ENCODE results near the gene SAMD11.

SAMD11 gene

DNA sequence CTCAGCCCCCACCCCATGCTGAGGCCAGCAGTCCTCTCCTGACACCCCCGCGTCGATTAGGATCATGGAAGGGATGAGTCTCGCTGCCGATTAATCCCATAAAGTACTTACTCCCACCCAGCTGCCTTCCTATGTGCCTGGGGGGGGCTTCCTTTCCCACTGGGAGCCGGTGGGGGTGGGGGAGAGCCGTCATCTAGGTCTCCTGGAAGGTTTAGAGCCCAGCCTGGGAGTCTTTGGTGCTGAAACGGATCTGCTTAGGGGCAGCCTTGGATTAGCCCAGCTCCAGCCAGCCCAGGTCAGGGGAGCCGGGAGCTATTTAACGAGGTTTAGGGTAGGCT is 9.8 kb downstream of the SAMD11 start:
- no peak for DNase-seq

DNA sequence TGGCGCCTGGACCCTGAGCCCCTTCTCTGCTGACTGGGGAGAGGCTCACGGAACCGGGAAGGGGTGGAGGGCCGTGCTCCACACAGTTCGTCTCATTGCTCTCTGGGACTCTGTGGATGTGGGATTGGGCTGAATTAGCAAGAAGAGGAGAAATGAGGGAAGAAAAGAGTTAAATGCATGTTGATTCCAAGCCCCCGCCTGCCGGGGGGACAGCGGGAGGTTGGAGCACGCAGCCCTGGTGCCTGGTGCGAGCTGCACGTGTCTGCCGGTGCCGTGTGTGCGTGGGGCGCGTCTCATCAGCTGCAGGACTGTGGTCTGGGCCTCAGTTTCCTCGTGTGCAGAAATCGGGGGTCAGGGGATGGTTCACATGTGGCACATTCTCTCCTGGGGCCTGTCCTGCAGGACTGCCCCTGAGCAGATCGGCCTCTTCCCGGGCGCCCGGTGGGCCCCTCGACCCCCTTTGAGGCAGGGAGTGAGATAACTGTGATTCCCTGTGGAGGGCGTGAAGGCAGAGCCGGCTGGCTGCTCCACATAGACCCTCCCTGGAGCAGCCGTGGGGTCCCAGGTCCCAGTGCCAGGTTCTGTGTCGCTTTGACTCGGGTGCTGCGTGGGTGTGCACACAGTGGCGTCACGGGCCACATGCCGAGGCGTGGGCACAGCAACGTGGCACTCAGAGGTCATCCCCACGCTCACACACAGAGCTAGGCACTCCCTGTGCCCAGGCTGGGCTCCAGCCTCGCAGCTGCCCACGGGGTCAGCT is 11.4 kb downstream of the SAMD11 start:
- DNase-seq = no peak

DNA sequence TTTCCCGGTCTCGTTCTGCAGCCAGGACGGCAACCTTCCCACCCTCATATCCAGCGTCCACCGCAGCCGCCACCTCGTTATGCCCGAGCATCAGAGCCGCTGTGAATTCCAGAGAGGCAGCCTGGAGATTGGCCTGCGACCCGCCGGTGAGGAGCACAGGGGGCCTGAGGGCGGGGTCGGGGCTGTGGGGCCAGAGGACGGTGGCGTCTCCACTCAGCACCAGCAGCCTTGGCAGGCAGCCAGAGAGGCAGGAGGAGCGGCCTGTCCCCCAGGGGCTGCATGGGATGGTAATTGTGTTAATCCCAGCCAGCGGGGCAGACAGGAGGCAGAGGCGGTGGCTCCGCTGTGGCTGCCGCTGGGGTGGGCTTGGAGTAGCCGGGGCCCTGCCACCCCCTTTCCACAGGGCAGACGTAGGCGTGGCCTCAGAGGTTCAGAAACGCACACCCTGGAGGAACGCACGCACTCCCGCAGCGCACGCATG is 12.1 kb downstream of the SAMD11 start:
- DNase-seq = no peak

DNA sequence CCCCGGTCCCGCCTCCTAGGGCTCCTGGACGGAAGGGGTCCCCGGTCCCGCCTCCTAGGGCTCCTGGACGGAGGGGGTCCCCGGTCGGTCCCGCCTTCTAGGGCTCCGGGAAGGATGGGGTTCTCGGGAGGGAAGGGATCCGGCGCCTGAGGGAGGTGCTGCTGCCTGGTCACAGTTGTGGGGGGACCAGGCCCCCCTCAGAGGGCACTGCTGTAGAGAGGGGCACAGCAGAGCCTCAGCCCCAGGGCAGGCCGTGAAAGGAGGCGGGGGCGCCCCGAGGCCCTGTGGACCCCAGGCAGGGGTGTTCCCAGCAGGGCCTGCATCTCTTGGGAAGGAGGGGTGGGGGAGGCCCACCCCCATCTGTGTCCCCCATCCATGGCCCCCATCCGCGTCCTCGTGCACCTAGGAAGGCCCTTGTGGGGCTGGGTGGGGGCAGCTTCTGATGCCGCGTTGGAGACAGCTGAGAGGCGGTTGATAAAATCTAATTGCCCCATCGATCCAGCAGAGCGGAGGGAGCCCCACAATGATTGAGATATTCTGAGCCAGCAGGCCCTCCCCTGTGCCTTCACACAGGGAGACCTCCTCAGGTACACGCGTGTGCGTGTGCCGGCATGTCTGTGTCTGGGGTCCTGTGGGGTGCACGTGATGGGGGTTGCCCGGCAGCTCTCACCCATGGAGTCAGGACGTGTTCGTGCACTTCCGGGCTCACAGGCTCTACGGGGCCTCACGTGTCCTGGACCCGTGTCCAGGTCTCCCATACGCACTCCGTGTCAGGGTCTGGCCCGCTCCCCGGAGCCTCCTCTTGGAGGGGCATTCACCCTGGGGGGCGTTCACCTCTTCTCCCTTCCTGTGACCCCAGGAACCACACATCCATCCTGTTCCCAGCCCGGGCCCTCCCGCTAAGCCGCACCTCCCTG is 12.9 kb downstream of the SAMD11 start:
- no peak for DNase-seq

DNA sequence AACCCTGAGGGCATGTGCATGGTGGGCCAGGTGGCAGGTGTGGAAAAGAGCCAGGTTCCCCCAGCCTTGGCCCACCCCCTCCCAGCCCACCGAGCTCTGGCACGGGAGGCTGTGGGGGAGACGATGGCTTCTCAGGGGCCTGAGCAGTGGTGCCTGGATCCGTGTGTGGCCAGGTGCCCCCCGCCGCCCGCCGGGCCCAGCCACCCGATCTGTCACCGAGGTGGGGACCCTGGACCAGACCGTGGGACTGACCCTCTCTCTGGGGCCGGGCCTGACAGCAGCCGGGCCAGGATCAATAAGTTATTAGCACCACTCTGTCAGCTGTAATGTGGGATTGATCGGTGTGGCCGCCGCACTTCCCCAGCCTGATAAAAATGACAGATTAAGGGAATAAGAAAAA is 13.8 kb downstream of the SAMD11 start:
- DNase-seq = no peak

DNA sequence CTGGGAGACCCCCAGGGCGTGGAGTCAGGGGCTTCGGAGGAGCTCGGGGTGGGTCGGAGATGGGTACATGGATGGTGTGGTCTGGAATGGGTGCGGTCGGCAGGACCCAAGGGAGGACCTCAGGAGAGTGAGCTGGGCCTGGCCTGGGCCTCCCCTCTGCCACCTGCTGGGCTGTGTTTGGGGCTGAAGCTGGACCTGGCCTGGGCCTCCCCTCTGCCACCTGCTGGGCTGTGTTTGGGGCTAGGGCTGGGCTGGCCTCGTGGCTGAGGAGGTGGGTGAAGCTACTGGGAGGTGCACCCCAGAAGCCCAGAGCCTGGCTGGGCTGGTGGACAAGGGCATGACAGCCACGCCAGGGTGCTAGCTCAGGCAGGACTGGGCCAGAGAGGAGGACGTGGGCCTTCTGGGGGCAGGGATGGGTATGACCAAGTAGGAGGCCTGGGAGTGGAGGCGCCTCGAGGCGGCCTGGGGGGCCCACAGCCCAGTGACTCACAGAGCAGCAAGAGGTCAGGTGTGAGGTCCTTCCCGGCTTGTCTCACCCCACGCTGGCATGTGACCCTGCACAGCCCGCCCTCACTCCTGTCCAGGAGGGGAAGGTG is 14.5 kb downstream of the SAMD11 start:
- no peak for DNase-seq

DNA sequence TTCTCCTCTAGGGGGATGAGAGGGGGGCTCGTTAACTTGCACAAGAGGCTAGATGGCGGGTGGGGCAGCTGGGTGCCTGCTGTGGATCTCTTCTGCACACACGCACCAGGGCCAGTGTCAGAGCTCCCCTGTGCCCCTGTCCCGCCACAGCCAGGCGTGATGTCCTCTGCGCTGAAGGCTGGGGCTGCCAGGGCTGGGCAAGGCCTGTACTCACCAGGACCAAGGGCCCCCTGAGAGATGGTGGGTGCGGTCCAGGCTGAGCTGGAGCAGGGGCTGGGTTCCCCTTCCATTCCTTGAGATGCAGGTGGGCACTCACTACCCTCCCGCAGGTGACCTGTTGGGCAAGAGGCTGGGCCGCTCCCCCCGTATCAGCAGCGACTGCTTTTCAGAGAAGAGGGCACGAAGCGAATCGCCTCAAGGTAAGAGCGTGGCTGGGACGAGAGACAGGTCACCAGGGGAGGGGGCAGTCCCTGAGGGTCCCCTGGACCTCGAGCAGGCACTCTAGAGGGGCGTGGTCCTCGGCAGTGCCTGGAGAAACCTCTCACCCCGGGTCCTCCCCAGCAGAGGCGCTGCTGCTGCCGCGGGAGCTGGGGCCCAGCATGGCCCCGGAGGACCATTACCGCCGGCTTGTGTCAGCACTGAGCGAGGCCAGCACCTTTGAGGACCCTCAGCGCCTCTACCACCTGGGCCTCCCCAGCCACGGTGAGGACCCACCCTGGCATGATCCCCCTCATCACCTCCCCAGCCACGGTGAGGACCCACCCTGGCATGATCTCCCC is 15.2 kb downstream of the SAMD11 start:
- no peak for DNase-seq

DNA sequence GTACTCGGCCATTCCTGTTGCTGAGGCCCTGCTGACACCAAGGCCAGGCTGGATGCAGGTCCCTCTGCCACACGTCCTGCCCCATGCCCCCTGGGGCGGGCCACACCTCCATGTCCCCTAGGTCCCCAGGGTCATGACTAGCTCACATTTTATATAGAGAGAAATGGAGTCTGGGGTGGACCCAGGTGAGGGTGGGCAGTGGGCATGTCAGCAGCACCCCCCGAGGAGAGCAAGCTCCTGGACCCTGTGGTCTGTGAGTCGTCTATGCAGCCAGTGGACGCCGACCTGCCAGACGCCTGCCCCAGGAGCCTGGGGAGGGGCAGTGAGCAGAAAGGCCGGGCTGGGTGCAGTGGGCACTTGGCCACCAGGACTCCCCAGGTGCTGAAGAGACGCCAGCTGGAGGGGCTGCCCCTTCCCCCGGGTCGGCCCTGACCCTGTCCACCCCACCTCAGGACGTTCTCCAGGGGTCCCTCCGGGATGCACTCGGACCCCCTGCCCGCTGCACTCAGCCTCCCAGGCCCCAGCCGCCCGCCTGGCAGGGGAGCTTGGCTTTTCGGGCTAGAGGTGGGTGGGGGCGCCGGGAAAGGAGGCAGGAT is 15.9 kb downstream of the SAMD11 start:
- DNase-seq = no peak

DNA sequence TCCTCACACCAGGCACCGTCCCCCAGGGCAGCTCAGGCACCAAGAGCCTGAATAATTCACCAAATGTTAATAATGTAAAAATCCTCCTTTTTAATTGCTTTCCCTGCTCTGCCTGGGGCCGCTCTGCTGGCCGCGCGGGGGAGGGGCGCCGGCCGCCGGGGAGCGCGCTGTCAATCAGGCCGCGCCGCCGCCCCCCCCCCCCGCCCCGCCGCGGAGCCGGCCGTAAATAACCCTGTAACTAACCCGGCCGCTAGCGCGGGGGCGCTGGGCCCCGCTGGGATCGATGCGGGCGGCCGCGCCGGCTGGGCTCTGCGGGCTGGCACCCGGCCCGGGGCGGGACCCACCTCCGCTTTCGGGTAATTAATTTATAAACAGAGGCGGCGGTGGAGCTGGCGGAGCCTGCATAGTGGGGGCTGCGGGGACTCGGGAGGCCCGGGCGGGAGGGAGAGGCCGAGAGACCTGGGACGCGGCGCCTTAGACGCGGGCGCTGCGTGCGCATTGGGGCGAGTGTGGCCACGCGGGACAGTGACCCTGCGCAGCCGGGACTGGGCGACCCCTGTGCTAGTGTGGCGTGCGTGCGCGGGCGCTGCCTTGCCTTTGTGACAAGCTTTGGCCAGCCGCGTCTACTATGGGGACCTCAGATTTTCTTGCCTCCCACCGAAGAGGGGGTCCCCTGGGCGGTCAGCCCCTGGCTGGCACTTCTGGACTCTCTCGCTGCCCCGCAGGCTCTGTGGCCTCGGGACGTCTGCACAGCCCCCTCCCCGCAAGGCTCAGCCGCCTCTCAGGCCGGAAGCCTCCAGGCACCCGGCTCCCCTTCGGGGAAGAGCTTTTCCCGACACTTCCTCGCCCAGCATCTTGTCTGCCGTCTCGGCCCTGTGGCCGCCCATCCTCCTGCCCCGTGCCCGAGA is 16.6 kb downstream of the SAMD11 start:
- no peak for DNase-seq

DNA sequence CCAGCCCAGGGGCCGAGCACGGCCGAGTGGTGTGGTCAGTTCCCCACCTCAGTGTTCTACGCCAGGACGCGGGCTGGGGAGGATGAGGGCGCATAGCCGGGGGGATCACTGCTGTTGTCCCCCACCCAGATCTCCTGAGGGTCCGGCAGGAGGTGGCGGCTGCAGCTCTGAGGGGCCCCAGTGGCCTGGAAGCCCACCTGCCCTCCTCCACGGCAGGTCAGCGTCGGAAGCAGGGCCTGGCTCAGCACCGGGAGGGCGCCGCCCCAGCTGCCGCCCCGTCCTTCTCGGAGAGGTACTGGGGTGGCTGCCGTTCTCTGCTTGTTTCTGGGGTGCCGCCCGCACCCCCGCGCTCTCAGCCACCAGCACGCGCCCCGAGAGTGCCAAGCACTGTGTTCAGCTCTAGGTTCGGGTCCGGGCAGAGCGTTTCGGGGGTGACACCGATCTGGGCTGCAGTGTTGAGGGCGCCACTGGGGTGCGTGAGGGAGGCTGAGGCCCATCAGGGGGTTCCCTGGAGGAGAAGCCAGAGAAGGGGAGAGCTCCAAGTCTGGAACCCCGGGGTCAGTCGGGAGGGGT is 17.4 kb downstream of the SAMD11 start:
- DNase-seq = no peak

DNA sequence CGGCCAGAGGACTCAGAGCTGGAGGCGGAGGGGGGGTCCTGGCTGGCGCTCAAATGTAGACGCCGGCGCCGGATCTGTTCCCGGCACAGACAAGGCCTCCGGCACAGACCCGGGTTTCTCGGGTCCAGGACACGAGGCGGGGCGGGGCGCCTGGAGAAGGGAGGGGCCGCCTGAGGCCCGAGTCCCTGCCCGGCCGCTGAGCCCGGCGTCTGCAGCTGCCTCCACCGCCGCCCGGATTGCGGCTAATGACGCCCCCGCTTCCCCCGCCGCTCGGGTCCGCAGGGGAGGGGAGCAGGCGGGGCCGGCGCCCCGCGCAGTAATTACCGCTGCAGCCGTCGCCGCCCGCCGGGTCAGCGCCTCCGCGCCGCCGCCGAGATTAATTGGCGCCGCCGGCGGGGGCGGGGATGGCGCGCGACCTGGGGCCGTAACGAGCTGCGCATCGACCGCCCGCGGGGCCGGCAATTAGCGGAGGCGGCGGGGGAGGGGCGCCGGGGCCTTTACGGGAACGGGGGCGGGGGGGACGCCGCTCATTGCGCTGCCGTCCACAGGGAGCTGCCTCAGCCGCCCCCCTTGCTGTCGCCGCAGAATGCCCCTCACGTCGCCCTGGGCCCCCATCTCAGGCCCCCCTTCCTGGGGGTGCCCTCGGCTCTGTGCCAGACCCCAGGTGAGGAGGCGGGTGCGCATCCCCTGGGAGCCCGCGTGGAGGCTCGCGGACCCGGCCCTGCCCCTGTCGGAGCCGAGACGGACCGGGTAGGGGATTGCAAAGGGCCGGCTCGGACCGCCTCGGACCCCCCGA is 18.1 kb downstream of the SAMD11 start:
- DNase-seq = no peak

DNA sequence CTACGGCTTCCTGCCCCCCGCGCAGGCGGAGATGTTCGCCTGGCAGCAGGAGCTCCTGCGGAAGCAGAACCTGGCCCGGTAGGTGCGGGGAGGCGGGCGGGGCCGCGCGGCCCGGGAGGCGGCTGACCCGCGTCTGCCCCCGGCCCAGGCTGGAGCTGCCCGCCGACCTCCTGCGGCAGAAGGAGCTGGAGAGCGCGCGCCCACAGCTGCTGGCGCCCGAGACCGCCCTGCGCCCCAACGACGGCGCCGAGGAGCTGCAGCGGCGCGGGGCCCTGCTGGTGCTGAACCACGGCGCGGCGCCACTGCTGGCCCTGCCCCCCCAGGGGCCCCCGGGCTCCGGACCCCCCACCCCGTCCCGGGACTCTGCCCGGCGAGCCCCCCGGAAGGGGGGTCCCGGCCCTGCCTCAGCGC is 18.7 kb downstream of the SAMD11 start:
- no peak for DNase-seq

DNA sequence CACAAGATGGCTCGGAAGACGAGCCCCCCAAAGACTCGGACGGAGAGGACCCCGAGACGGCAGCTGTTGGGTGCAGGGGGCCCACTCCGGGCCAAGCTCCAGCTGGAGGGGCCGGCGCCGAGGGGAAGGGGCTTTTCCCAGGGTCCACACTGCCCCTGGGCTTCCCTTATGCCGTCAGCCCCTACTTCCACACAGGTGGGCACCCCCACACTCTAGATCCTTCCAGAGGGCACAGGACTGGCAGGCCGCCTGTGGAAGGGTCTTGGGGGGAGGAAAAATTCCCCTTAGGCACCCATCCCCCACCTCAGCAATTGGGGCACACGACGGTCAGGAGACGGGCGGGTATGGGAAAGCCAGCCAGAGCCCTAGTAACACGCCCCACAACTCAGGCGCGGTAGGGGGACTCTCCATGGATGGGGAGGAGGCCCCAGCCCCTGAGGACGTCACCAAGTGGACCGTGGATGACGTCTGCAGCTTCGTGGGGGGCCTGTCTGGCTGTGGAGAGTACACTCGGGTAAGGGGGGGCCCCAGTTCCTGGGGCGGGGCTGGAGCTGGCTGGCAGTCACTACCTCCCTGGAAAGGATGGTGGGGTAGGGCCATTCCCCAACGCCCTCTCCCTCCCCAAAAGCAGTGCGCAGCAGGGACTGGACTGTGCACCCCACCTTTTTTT is 19.3 kb downstream of the SAMD11 start:
- no peak for DNase-seq

DNA sequence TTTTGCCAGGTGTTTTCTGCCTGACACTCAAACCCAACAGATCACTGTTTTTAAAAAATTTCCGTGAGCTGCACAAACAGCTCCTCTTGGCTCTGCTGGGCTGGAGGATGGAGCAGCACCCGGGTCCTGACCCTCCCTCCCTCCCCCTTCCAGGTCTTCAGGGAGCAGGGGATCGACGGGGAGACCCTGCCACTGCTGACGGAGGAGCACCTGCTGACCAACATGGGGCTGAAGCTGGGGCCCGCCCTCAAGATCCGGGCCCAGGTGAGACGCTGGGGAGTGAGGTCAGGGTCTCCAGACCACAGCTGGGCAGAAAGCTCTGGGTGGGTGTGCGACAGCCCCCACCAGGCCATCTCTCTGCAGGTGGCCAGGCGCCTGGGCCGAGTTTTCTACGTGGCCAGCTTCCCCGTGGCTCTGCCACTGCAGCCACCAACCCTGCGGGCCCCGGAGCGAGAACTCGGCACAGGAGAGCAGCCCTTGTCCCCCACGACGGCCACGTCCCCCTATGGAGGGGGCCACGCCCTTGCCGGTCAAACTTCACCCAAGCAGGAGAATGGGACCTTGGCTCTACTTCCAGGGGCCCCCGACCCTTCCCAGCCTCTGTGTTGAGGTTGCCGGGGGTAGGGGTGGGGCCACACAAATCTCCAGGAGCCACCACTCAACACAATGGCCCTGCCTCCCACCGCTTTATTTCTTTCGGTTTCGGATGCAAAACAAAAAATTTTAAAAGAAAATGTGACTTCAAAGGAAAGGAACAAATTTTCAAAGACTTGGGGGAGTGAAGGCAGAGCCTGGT is 20.0 kb downstream of the SAMD11 start:
- DNase-seq = no peak

DNA sequence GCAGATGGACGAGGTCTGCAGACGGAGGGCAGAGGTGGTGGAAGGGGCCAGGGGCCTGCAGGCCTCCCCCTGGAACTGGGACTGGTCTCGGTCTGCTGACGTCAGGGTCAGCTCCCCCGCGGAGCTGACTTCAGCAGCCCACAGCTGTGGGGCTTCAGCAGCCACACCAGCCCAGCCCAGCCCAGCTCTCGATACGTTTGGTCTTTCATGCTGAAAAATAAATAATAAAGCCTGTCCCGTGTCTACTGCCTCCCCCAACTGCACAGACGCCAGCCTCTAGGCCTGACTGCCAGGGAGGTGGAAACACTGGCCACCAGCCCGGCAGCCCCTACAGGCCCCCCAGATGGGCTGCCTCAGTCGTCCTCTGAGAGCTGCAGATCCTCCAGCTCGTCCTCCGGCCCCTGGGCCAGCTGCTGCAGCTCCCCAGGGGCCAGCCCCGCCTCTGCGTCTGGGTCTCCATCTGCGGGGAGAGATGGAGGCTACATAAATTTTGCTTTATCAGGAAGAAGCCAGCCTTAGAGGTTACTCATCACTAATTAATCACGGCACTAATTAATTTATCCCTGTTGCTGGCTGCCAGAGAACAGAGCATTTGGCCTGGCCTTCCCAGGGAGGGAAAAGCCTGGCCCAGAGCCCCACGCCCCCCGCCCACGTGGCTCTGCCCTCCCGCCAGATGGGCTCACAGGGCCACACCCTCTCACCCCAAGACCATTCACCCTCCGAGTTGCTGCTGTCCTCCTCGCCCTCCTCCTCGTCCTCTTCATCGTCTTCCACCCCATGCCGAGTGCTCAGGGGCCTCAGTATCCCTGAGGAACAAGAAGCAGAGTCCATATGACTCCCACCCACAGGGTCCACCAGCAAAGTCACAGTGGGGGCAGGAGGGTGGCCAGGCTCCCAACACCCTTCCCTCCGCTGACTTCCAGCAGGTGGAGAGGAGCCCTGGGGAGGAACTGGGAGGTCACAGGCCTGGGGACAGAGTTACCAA is 20.9 kb downstream of the SAMD11 start:
- no peak for DNase-seq

DNA sequence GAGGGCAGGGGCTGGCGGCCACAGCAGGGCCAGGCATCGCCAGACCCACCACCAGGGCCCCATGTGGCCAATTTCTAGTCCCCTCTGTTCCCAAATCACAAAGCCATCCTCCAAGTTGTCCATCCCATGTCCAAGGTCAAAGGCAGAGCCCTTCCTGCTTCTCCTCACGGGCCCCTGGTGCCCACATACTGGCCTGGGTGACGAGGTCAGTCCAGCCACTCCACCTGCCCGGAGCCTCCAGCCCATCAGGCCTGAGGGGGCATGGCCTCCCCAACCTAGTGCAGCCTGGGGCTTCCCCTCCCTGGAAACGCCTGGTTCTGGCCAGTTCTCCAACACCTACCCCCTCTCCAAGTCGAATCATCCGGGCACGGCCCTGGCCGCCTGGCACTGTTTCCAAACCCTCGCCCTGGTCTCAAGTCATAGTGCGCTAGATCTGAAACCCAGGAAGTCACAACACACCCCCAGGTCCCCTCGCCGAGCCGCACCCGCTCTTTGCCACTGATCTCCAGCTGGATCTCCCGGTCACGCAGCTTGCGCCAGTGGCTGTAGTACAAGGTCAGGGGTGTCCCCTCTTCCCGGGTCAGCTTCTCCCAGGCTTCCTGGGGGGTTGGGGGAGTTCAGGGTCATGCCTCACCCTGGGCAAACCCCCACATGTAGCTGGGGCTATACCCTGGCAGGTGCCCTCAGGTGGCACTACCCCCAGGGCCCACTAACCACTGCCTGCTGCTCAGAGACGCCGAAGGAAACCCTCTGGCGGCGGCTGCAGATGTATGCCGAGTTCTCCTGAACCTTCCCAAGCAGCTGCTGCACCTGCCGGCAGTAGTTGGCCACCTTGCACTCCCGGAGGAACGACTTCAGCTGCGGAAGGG is 22.2 kb downstream of the SAMD11 start:
- no peak for DNase-seq

All from activated T-cell treated with anti-CD3 and anti-CD28 coated beads for 4 hours (primary cell).